GM18858 (cell line): ENCODE results near the gene B4GALNT3.

Experiments
- ATAC-seq: cut with Tn5 transposase; IDR thresholded peaks from one replicate; pipeline ENCODE4 v1.9.1; 2021; ENCODE audit not compliant: unreplicated experiment

B4GALNT3 gene

DNA sequence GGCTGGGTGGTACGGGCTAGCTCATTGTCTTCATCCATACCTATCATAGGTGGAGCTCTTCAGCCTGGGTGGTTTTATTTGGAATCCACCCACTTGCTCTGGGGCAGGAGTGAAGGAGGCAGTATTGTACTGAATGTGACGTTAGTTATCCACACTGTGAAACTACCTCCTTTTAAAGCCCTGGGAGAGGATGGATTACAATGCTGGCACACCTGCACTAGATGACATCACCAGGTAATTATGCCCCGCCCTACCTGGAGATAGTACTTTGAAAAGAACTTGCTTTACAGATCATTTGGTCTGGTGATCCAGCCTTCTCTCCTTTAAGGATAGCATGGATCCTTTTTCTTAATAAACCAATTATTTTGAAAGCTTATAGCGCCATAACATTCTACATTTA is 78.0 kb downstream of the B4GALNT3 start:
- ATAC-seq, result no peak

DNA sequence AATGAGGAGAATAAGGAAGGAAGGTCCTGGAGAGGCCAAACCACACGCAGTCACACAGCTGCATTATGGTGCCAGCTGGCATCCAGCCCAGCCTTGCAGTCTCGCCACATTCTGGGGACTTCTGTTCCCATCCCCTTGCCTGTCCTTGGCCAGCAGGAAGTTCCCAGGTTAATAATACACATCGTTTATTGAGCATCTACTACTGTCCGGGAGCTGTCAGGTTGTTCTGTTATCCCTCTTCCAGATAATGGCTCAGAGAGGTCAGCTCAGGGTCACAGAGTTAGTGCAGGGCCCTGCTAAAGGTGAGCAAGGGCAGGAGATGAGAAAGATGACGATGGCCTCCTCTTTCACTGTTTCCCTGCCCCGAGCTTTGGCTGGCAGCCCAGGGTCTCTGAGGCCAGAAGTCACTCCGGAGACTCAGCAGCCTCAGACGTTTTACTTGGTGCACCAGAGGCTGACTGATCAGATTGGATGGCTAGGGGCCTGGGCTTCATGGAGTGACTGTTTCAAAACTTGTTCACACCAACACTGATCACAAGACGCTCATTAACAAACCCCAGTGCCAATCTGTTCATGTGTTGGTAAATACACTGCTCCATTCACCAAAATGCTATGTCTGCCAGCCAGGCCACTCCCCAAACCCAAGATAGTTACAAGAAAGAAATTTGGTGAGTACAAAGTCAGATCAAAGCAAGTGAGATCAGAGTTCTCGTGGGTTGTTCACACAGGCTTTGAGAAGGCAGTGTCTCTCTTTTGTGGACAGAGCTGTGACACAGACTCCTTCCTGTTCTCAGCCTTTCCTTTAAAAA is 79.2 kb downstream of the B4GALNT3 start:
- ATAC-seq, result no peak

DNA sequence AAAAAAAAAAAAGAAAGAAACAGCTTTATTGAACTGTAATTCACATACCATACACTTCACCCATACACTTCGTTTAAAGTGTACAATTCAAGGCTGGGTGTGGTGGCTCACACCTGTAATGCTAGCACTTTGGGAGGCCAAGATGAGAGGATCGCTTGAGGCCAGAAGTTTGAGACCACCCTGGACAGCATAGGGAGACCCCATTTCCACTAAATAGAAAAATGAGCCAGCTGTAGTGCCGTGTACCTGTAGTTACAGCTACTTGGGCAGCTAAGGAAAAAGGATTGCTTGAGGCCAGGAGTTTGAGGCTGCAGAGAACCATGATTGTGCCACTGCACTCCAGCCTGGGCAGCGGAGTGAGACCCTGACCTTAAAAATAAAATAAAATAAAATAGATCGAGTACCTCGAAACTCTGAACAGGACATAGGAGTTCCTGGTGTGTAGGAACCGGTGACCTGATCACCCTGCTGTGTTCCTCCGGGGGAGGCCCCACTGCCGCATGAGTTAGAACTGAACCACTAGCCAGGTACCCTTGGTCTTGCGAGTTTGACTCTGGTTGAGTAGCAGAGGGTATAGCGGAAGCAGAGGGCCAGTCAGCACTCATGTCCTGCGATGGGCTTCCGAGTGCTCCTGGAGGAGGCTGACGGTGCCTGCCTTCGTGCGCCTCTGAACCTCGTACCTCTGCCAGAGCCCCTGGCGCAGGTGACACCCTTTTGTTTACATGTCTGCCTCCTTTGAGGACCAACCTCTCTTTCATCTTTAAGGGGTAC is 80.0 kb downstream of the B4GALNT3 start:
- ATAC-seq, result no peak

DNA sequence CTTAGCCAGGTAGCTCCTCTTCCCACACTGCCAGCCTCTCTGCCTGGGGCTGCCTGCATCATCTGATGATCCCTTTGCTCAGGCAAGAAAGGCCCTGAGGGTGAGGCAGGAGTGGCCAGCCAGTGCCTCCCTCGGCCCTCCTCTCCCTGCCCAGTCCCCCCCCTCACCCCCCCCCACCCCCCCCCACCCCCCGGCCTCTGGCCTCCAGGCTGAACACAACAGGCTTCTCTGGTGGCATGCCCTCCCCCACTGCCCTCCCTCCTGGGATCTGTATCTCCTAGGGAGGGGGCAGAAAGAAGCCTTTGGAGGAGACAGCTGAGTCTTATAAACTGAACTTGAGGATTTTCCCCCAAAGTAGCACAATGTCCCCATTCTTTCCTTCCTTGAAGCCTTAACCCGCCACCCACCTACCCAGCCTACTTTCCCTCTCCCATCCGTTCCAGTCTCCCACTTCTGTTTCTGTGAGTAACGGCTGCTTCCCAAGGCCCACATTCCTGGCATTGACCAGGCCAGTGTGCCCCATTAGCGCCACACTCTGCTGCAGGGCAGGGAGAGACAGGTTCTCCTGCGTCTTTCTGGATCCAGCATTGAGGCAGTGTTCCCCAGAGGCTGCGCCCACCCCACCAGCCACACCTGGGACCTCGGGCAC is 82.1 kb downstream of the B4GALNT3 start:
- ATAC-seq, result no peak

DNA sequence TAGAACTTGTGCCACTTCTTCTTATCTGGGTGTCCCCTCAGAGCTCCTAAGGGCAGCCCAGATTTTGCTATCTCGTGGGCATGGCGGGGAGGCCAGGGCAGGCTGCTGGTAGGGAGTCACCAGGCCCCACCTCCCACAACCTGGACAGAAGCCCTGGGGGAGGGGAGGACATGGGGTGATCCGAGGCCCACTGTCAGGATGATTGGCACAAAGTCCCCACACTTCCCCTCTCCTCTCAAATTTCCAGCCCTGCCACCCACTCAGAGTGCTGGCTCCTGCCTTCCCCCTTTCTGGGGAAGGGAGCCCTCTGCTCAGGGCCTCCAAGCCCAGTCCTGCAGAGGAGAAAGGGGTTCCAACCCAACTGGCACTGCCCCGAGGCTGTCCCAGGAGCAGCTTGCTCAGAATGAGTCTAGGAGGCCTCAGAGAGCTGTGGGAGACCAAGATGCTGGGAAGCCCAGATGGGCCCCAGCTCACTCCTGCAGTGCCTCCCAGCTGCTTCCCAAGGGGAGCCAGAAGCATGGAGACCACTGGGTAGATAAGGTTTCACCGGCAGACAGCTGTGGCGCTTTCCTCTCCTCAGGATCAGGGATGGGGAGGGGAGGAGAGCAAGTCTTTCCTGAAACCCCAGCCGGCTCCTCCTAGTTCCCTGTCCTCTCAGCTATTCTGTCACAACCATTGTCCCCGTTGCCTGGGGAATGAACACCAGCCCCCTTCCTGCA is 82.8 kb downstream of the B4GALNT3 start:
- ATAC-seq, result no peak

DNA sequence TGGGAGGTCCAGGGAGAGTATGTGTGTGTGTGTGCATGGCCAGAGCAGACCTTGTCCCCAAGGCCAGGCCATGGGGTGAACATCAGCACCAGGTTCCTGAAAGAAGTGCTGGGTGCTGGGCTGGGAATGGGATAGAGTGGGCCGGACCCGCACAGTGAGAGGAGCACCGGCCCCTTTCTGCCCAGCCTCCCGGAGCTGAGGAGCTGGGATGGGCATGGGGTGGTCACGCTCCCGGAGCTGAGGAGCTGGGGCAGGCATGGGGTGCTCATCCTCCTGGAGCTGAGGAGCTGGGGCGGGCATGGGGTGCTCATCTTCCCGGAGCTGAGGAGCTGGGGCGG is 83.3 kb downstream of the B4GALNT3 start:
- no peak for ATAC-seq

DNA sequence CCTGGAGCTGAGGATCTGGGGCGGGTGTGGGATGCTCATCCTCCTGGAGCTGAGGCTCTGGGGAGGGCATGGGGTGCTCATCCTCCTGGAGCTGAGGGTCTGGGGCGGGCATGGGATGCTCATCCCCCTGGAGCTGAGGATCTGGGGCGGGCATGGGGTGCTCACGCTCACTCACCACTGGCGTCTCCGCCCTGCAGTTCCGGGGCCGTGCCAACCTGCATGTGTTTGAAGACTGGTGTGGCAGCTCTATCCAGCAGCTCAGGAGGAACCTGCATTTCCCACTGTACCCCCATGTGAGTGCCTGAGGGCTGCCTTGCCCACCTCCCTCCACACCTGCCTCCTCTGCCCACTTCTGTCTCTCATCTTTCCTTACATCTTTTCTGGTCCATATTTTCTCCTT is 84.4 kb downstream of the B4GALNT3 start:
- ATAC-seq, result no peak

DNA sequence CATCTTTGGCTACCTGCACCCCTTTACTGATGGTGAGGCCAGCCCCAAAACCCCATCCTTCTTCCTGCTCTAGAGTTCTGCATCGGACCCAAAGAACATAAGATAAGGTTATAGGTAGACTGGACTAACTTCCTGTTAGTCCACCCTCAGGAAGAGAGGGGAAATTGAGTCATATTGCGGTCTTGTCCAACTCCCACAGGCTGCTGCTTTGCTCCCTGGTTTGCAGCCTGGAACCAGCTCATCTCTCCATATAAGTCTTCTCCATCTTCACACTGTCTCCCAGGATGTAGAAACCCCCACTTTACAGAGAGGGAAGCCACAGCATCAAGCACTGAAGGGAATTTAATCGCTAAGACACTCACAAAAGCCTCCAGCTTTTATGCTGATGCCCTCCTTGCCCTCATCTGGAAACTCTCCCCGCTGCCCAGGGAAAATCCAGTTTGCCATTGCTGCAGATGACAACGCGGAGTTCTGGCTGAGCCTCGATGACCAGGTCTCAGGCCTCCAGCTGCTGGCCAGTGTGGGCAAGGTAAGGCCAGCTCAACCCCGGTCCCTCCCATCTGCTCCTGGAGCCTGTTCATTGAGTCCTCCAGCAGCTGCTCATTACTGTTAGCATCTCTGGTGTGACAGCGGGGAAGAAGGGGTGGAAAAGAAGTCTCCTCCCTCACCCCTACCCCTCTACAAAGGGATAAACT is 85.3 kb downstream of the B4GALNT3 start:
- ATAC-seq, result no peak

DNA sequence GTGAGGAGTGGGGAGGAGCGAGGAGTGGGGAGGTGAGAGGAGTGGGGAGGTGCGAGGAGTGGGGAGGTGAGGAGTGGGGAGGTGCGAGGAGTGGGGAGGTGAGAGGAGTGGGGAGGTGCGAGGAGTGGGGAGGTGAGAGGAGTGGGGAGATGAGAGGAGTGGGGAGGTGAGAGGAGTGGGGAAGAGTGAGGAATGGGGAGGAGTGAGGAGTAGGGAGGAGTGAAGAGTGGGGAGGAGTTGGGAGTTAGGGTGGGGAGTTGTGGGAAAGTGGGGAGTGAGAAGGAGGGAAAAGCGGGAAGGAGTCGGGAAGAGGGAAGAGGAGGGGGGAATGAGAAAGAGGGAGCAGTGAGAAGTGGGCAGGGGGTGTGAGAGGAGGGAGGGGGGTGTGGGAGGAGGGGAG is 86.1 kb downstream of the B4GALNT3 start:
- no peak for ATAC-seq

DNA sequence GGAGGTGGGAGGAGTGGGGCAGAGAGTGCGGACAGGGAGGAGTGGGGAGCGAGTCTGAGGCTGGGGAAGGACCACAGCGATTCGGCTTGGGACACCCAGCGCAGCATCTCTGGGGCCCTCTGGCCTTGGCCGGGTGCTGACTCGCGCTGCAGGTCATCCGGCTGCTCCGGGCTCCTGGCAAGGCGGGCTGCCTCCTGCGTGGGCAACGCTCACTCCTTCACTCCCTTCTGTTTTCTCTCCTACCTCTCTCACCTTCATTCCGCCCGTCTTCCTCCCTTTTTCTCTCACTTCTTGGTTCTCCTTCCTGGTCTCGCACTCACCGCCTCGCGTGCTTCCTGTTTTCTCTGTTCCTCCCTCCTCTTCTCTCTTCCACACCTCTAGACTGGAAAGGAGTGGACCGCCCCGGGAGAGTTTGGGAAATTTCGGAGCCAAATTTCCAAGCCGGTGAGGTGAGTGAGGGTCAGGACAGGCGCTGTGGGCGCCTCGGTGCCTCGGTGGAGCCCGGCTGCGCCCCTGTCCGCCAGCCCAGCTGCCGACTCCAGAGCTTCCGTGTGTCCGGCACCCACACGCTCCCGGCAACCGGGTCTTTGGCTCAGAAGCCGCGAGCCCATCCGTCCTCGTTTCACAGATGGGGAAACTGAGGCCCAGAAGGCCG is 86.7 kb downstream of the B4GALNT3 start:
- no peak for ATAC-seq

DNA sequence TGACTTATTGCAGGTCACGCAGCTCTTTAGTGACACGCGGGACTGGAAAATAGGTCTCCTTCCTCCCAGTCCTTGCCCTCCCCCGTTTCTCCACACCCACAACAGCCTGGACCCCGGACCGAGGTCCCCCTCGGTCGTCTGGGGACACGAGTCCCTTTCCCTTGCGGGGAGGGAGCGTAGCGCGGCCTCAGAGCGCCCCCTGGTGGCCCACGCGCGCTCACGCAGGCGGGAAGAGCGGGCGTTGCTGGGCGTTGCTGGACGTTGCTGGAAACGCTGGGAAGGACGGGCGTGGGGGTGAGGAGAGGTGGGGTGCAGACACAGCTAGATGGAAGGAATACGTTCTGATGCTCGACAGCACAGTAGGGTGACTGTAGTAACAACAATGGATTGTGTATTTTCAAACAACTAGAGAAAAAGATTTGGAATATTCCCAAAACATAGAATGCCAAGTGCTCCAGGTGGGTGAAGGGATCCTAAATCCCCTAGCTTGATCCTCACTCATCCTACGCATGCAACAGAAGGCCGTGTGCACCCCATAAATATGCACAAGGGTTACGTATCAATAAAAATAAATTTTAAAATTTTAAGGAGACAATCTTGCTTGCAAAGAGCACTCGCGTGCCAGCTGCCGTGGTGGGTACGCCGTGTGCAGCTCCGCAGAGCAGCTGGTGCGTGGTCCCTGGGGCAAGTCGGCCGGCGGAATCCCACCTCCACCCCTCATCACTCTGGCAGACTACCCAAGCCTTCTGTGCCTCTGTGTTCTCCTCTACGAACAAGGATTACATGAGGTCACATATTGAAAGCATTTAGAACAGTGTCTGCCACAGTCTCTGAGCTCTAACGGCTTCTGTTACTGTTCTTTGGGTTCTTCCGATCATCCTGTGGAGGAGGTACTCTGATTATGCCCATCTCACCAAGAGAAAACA is 87.4 kb downstream of the B4GALNT3 start:
- ATAC-seq, result no peak

DNA sequence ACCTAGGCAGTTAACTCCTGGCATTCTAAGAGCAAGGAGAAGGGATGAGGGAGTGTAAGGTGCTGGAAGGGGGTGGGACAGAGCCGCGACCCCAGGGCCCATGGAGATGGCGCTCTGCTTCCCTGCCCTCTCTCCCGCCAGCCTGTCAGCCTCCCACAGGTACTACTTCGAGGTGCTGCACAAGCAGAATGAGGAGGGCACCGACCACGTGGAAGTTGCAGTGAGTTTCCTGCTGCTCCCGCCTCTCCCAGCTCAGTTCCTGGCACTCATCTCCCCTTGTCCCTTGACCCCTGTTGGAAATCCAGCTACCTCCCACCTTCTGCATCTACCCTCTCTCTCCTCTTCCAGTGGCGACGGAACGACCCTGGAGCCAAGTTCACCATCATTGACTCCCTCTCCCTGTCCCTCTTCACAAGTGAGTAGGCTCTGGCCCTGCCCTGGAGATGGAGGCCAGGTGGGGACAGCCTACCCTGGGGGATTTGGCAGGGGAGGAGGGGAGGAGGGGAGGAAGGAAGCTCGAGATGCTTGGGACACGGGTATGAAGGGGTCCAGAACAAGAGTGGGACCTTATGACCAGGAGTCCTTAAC is 88.2 kb downstream of the B4GALNT3 start:
- ATAC-seq, result no peak

DNA sequence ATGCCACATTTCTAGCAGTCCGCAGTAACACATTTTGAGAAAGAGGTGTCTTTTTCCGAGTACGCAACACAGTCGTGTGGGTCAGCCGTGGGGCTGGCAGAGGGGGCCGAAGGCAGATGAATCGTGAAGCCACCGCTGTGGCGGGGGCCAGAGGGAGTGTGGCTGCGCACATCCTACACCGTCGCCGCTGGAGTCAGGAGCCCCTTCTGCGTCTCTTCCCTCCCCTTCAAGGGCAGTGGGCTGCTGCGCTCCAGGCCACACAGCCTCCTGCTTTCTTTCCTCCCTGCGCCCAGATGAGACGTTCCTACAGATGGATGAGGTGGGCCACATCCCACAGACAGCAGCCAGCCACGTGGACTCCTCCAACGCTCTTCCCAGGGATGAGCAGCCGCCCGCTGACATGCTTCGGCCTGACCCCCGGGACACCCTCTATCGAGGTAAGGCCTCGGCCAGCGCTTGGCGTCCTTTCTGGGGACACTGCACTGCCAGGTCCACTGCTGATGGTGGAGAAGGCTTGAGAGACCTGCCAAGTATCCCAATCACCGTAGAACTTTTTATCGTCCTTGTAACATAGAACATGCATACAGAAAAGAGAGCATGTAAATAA is 89.8 kb downstream of the B4GALNT3 start:
- ATAC-seq, result no peak

DNA sequence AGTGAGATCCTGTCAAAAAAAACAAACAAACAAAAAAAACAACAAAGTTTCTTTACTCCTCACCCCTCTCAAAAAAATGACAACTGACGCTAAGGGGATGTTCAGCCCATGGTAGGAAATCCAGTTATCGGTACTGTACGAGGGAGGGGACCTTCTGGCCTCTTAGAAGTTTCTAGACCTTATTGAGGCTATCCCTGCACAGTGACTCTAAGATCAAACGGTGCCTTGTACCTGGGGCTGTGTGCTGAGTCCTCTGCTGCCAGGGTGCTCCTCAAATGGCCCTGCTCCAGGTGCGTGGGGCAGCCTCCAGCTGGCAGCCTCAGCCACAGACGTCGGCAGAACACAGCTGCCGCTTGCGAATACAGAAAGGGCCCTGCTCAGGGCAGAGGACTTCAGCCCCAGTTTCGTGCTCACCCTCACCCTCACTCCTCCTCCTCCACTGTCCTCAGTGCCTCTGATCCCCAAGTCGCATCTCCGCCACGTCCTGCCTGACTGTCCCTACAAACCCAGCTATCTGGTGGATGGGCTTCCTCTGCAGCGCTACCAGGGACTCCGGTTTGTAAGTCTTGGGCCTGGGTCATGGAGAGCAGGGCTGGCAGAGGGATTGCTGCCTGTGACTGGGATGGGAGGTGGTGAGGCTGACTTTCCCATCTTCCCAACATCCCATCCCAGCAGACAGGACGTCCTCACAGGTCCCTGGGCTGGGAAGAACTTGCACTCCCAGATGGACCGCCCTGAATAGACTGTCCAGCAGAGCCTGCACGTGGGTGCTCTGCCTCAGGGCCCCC is 90.9 kb downstream of the B4GALNT3 start:
- ATAC-seq, result no peak

DNA sequence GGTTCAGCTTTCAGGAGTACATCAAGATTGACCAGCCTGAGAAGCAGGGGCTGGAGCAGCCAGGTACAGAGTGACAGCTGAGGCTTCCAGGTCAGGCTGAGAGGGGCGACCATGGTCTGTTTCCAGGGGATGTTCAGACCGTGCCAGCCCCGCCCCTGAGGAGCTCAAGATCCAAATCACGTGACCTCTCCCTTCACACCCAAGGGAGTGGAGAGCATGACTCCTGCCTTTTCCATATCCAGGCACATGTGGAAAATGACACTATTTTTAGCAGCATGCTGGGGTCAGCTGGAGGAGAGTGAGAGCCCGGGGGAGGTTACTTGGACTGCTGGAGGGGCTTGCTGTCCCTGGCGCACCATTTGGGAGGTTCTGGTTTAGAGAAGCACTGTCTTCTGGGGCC is 92.7 kb downstream of the B4GALNT3 start:
- no peak for ATAC-seq

DNA sequence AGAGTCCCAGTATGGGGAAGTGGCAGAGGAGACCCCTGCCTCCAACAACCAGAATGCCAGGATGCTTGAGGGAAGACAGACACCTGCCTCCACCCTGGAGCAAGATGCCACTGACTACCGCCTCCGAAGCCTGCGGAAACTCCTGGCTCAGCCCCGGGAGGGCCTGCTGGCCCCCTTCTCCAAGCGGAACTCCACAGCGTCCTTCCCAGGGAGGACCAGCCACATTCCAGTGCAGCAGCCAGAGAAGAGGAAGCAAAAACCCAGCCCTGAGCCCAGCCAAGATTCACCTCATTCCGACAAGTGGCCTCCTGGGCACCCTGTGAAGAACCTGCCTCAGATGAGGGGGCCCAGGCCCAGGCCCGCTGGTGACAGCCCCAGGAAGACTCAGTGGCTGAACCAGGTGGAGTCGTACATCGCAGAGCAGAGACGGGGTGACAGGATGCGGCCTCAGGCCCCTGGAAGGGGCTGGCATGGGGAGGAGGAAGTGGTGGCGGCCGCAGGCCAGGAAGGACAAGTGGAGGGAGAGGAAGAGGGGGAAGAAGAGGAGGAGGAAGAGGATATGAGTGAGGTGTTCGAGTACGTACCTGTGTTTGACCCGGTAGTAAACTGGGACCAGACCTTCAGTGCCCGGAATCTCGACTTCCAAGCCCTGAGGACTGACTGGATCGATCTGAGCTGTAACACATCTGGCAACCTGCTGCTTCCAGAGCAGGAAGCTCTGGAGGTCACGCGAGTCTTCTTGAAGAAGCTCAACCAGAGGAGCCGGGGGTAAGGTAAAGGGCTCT is 93.7 kb downstream of the B4GALNT3 start:
- ATAC-seq, result no peak

DNA sequence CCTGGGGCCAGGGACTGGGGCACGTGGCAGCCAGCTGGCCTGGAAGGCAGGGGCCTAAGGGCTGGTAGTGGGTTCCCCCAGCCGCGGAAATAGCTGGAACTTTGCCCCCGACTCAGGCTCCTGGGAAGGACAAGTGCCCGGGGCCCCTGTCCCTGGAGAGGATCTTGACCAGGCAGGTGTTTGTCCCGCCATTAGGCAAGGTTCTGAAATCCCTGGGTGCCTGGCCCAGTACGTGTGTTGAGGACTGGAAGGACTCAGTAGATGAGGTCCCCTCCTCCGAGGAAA is 94.2 kb downstream of the B4GALNT3 start:
- ATAC-seq, result no peak
